ENCODE results near the gene ELOVL7. TPM values are rescaled to one million over a fixed set of nuclear protein-coding genes. Genes with fewer than 3 reads are reported as not detected.
"Not testable (repeated sequence)": the region's sequence is repeated elsewhere in the genome, so short reads cannot be mapped to it uniquely, and the experiment has no call there.

The ELOVL7 gene
- under 1 TPM; 0.29 to 0.97 (median 0.36) TPM for total RNA-seq
- polyA plus RNA-seq, result 0.63 TPM
- long read RNA-seq, donor 1, result 0 reads
- long read RNA-seq, donor 2, result 0 reads
- long read RNA-seq, donor 3, partial matches to known transcripts, result 0 of 2 reads
- long read RNA-seq, donor 3, other reads (novel, unspliced or antisense), result 0 of 2 reads
- long read RNA-seq, donor 4, partial matches to known transcripts, result 0 of 1 reads
- long read RNA-seq, donor 4, other reads (novel, unspliced or antisense), result 0 of 1 reads

DNA sequence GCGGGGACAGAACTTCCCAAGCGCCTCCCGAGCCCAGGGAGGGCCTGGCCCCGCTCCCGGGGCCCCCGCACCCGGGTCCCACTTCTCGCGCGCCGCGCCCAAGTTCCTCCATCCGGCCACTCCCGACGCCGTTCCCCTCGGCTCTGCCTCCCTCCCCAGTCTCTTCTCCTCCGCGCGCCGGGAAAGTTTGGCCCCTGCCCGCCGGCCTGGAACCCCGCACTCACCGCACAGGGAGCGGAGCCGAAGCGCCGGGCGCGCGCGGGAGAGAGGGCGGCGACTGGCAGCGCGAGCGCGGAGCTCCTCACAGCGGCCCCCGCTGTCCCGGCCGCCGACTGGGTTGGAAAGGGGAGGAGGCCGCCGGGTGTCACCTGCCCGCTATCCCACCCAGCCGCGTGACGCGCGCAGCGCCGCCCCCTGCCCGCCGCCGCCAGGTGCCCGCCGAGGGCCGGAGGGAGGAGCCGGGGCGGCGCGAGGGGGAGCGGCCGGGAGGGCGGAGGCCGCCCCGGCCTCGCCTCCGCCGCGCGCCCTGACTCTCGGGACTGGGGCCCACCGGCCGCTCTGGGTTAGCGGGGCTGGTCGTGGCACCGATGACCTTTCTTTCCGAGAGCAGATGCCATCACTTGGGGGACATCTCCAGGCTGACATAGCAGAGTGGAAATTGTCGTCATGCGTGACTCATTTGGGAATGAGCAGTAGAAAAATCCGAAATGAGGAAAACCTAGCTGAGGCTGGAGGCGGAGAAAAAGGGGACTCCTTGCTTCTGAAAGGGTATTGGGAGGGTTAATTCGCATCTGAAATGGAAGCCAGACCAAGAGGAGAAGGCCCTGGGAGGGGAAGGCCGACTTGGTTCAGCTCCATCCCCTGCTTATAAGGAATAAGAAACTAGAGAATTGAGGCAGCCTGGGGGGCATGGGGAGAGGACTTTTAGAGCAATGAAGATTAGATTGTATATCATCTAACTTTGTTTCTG is at the start of gene ELOVL7:
Gene ELOVL7 (minus strand): TSS at position 334 of the 970 bp plus-strand sequence. CDS start 56,872 bp downstream, outside the sequence.
- peak; percentile 83 to 88 for ATAC-seq
- Histone ChIP-seq H3K9me3 (ENCODE audit: control insufficient read depth, low read length) (no peaks in the 10 kb centered on the region), H3K4me3 (ENCODE audit: low read length) (peak within 1 kb of the TSS; percentile 76), H3K27ac (ENCODE audit: low read length) (no peak within 1 kb of the TSS), H3K27me3 (ENCODE audit: control insufficient read depth, insufficient read depth) (no peaks in the 10 kb centered on the region), H3K4me1 (ENCODE audit: control insufficient read depth, insufficient read depth, low read length) (no peaks in the 10 kb centered on the region)
- DNase-seq, result peak; percentile 32 to 64 (median 52)
- 1% methylated on average over 86 of the region's 87 CpGs for WGBS
- intact Hi-C loops (cut with DNase I), result no loop called here

GRCh38 chr5:60893521-60893920 is 49.5 kb upstream of the ELOVL7 start:
- peak in 1 of 3 donors; percentile 29 for DNase-seq
- WGBS, result 96% methylated on average over 13 of the region's 13 CpGs
- intact Hi-C loops (cut with DNase I), result no loop called here

GRCh38 chr5:60891667-60892066 is 47.6 kb upstream of the ELOVL7 start:
- Histone ChIP-seq H3K4me3 (ENCODE audit: low read length) (no peak overlapping the region), H3K4me1 (ENCODE audit: control insufficient read depth, insufficient read depth, low read length) (no peaks in the 10 kb centered on the region), H3K9me3 (ENCODE audit: control insufficient read depth, low read length) (no peaks in the 10 kb centered on the region), H3K27ac (ENCODE audit: low read length) (no peak overlapping the region), H3K27me3 (ENCODE audit: control insufficient read depth, insufficient read depth) (no peaks in the 10 kb centered on the region)
- intact Hi-C loops (cut with DNase I), result no loop called here
- WGBS, result 89% methylated on average over 2 of the region's 2 CpGs
- DNase-seq (no peak), ATAC-seq (no peak)

More at GRCh38 chr5:60893521-60893920, 49.5 kb upstream of the ELOVL7 start:
- Histone ChIP-seq H3K9me3 (ENCODE audit: control insufficient read depth, low read length) (no peaks in the 10 kb centered on the region), H3K4me3 (ENCODE audit: low read length) (no peak overlapping the region), H3K27me3 (ENCODE audit: control insufficient read depth, insufficient read depth) (no peaks in the 10 kb centered on the region), H3K4me1 (ENCODE audit: control insufficient read depth, insufficient read depth, low read length) (no peaks in the 10 kb centered on the region), H3K27ac (ENCODE audit: low read length) (no peak overlapping the region)
- ATAC-seq, result no peak

- Histone ChIP-seq H3K9me3 (ENCODE audit: control insufficient read depth, low read length) (no peaks in the 10 kb centered on the region), H3K27ac (ENCODE audit: low read length) (no peak overlapping the region), H3K4me1 (ENCODE audit: control insufficient read depth, insufficient read depth, low read length) (no peaks in the 10 kb centered on the region), H3K4me3 (ENCODE audit: low read length) (no peak overlapping the region), H3K27me3 (ENCODE audit: control insufficient read depth, insufficient read depth) (no peaks in the 10 kb centered on the region)
- DNase-seq (no peak), ATAC-seq (no peak)
- intact Hi-C loops (cut with DNase I), result no loop called here
- WGBS, result 71% methylated on average over 2 of the region's 2 CpGs
Observed at GRCh38 chr5:60888359-60889061, 44.4 kb upstream of the ELOVL7 start.

DNA sequence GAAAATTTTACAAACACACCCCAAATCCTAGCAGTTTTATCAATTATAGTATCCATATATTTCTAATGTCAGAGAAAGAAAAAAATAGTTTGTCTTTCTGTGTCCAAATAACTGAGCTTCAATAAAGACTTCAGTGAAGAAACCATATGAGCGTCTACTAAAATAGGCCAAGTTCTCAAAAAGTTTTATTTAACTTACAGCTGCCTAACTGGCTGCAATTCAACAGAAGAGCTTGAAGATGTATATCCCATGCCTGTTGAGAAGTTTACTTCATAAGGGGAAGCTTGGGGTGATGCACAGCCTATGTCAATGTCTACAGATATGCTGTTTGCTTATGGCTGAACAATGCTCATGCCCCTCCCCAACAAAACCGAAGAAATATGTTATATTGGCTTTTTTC is 43.7 kb upstream of the ELOVL7 start:
- intact Hi-C loops (cut with DNase I), result no loop called here
- WGBS, result 96% methylated on average over 2 of the region's 2 CpGs
- Histone ChIP-seq H3K27me3 (ENCODE audit: control insufficient read depth, insufficient read depth) (no peaks in the 10 kb centered on the region), H3K9me3 (ENCODE audit: control insufficient read depth, low read length) (no peaks in the 10 kb centered on the region), H3K4me3 (ENCODE audit: low read length) (no peak overlapping the region), H3K27ac (ENCODE audit: low read length) (no peak overlapping the region), H3K4me1 (ENCODE audit: control insufficient read depth, insufficient read depth, low read length) (no peaks in the 10 kb centered on the region)
- DNase-seq (no peak), ATAC-seq (no peak)

GRCh38 chr5:60887096-60887495 is 43.0 kb upstream of the ELOVL7 start:
- H3K4me1 ChIP-seq (ENCODE audit: control insufficient read depth, insufficient read depth, low read length), result no peaks in the 10 kb centered on the region
- no peak overlapping the region for H3K4me3 ChIP-seq (ENCODE audit: low read length)
- DNase-seq, result no peak
- ATAC-seq, result no peak
- H3K27me3 ChIP-seq (ENCODE audit: control insufficient read depth, insufficient read depth), result no peaks in the 10 kb centered on the region
- intact Hi-C loops (cut with DNase I), result no loop called here
- 97% methylated on average over 1 of the region's 1 CpG for WGBS
- H3K27ac ChIP-seq (ENCODE audit: low read length), result no peak overlapping the region
- H3K9me3 ChIP-seq (ENCODE audit: control insufficient read depth, low read length), result no peaks in the 10 kb centered on the region

DNA sequence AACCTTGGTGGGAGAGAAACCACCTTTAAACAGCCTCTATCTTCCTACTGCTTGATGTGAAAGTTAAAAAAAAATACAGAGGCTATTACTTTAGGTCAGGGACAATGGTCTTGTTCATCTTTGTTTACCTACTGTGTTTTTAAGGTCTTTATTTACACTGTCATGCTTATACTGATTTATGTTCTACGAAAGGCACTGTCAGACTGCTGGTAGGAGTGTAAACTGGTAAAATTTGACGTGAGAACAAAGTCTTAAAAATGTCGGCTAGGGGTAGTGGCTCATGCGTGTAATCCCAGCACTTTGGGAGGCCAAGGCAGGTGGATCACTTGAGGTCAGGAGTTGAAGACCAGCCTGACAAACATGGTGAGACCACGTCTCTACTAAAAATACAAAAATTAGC is 42.1 kb upstream of the ELOVL7 start:
- Histone ChIP-seq H3K9me3 (ENCODE audit: control insufficient read depth, low read length) (no peaks in the 10 kb centered on the region), H3K4me1 (ENCODE audit: control insufficient read depth, insufficient read depth, low read length) (no peaks in the 10 kb centered on the region), H3K4me3 (ENCODE audit: low read length) (no peak overlapping the region), H3K27me3 (ENCODE audit: control insufficient read depth, insufficient read depth) (no peaks in the 10 kb centered on the region), H3K27ac (ENCODE audit: low read length) (no peak overlapping the region)
- DNase-seq (no peak), ATAC-seq (no peak)
- intact Hi-C loops (cut with DNase I), result no loop called here
- 97% methylated on average over 5 of the region's 5 CpGs for WGBS

DNA sequence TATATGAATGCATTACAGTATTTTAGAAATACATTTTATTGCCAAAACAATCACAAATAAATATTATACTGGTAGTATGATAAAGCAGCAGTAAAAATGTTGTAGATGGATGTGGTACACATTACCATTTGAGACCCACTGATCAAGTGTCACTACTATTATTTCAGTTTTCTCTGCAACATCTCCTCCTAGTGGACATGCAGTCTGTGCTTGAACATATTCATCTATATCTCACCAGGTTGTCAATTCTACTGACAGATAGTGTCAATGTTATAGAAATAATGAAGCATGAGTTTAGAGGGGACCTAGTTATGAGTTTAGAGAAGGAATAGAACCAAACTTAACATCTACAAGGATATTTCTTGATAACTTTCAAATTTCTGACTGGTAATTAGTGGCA is 39.2 kb upstream of the ELOVL7 start:
- ATAC-seq, result no peak
- intact Hi-C loops (cut with DNase I), result no loop called here
- Histone ChIP-seq H3K4me1 (ENCODE audit: control insufficient read depth, insufficient read depth, low read length) (no peaks in the 10 kb centered on the region), H3K27me3 (ENCODE audit: control insufficient read depth, insufficient read depth) (no peaks in the 10 kb centered on the region), H3K27ac (ENCODE audit: low read length) (no peak overlapping the region), H3K9me3 (ENCODE audit: control insufficient read depth, low read length) (no peaks in the 10 kb centered on the region), H3K4me3 (ENCODE audit: low read length) (no peak overlapping the region)
- no peak for DNase-seq

GRCh38 chr5:60872892-60873291 is 28.8 kb upstream of the ELOVL7 start:
- H3K9me3 ChIP-seq (ENCODE audit: control insufficient read depth, low read length), result no peaks in the 10 kb centered on the region
- H3K4me1 ChIP-seq (ENCODE audit: control insufficient read depth, insufficient read depth, low read length), result no peaks in the 10 kb centered on the region
- DNase-seq, result no peak
- H3K27me3 ChIP-seq (ENCODE audit: control insufficient read depth, insufficient read depth), result no peaks in the 10 kb centered on the region
- ATAC-seq, result no peak
- intact Hi-C loops (cut with DNase I), result no loop called here
- no peak overlapping the region for H3K27ac ChIP-seq (ENCODE audit: low read length)
- H3K4me3 ChIP-seq (ENCODE audit: low read length), result no peak overlapping the region

DNA sequence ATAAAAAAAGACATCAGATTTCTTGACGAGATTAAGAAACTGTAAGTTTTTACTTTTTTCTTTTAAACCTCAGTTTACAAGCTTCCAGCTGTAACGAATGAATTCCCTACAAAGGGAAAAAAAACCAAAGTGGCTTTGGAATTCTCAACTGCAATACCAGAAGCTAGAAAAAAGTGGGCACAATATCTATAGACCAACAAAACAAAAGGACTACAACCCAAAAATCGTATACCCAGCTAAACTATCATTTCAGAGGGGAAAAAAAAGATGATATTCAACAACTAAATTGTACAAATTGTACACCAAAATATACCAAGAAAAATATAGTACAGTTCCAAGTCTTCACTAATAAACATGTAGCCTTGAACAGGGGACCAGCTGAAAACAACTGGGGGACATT is 26.8 kb upstream of the ELOVL7 start:
- Histone ChIP-seq H3K27ac (ENCODE audit: low read length) (no peak overlapping the region), H3K4me3 (ENCODE audit: low read length) (no peak overlapping the region), H3K27me3 (ENCODE audit: control insufficient read depth, insufficient read depth) (no peaks in the 10 kb centered on the region), H3K9me3 (ENCODE audit: control insufficient read depth, low read length) (no peaks in the 10 kb centered on the region), H3K4me1 (ENCODE audit: control insufficient read depth, insufficient read depth, low read length) (no peaks in the 10 kb centered on the region)
- ATAC-seq, result no peak
- DNase-seq, result no peak
- intact Hi-C loops (cut with DNase I), result no loop called here
- 98% methylated on average over 3 of the region's 3 CpGs for WGBS

- H3K9me3 ChIP-seq (ENCODE audit: control insufficient read depth, low read length); intact Hi-C loops (cut with DNase I); H3K4me3 ChIP-seq (ENCODE audit: low read length); H3K27ac ChIP-seq (ENCODE audit: low read length); H3K27me3 ChIP-seq (ENCODE audit: control insufficient read depth, insufficient read depth); DNase-seq; H3K4me1 ChIP-seq (ENCODE audit: control insufficient read depth, insufficient read depth, low read length); ATAC-seq: not testable (repeated sequence)
- 94% methylated on average over 16 of the region's 16 CpGs for WGBS
Observed at GRCh38 chr5:60860572-60860971, 16.5 kb upstream of the ELOVL7 start.
